Urinary bladder (tissue), 4 donors: ENCODE data around the gene NFIC. TPM values are rescaled to one million over a fixed set of nuclear protein-coding genes. Genes with fewer than 3 reads are reported as not detected.

Source experiments
- DNase-seq: peaks from one replicate; pipeline ENCODE4 v3.0.0-alpha.2; 2015; ENCODE audit errors: extremely low spot score
- H3K27ac ChIP-seq: one replicate; pipeline ENCODE4 v1.5.1; 2013; ENCODE audit warnings: low read depth, mild to moderate bottlenecking, moderate library complexity
- H3K36me3 ChIP-seq: one replicate; pipeline ENCODE4 v1.6.1; 2013; ENCODE audit warnings: mild to moderate bottlenecking, moderate library complexity; ENCODE audit not compliant: insufficient read depth
- H3K4me1 ChIP-seq: one replicate; pipeline ENCODE4 v1.6.1; 2013; ENCODE audit warnings: mild to moderate bottlenecking, moderate library complexity; ENCODE audit not compliant: insufficient read depth
- H3K4me3 ChIP-seq: one replicate; pipeline ENCODE4 v1.5.1; 2013; ENCODE audit warnings: low read depth, low read length
- WGBS: extraction: QIAGEN DNeasy Blood & Tissue Kit; methylation state at CpG from one replicate; pipeline ENCODE4 v1.1.7; 2013; 5-methylcytosine and 5-hydroxymethylcytosine counted together
- polyA plus RNA-seq: library from polyadenylated mRNA; stranded (reverse); fragments of 200-250 nt; gene quantifications from one replicate; pipeline ENCODE4 v1.2.3, GENCODE V29; 2013
- total RNA-seq: library from RNA; depleted of rRNA; stranded (reverse); fragments of >200 nt; gene quantifications from one replicate; pipeline ENCODE4 v1.2.3, GENCODE V29; 2014
- donor health status: healthy with polysubstance abuse.
- donor health status: healthy.

The NFIC gene
- total and polyA plus RNA-seq, 2 donors: 26.4 to 112 TPM

DNA sequence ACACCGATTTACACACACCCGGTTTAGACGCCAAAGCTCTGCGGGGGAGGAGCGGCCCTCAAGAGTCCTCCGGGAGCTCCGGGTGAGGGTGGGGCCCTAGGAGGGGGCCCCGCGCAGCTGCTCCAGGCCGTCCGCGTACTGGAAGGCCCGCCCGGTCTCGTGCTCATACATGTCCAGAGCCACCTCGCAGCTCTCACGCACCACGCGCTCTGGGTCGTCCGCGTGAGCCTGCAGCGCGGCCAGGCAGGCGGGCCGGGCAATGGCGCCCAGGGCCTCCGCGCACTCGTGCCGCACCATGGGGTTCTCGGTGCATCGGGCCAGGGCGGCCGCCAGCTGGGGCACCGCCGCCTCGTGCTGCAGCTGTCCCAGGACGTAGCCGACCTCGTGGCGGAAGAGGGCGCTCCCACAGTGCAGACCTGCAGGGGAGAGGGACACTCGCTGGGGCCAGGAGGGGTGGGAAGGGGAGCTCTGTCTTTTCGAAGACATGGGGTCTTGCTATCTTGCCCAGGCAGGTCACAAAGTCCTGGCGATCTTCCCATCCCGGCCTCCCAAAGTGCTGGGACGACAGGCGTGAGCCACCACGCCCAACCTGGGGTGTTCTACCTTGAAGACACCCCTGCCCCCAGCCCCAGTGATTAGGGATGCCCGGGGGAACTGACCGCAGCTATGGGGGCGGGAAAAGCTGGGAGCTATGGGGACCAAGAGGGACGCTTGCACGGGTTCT, 125.2 kb downstream of the NFIC start:
- H3K36me3 ChIP-seq: peaks cover 6% of the 10 kb centered on the region
- WGBS: 94% methylated on average over 55 of the region's 55 CpGs

DNA sequence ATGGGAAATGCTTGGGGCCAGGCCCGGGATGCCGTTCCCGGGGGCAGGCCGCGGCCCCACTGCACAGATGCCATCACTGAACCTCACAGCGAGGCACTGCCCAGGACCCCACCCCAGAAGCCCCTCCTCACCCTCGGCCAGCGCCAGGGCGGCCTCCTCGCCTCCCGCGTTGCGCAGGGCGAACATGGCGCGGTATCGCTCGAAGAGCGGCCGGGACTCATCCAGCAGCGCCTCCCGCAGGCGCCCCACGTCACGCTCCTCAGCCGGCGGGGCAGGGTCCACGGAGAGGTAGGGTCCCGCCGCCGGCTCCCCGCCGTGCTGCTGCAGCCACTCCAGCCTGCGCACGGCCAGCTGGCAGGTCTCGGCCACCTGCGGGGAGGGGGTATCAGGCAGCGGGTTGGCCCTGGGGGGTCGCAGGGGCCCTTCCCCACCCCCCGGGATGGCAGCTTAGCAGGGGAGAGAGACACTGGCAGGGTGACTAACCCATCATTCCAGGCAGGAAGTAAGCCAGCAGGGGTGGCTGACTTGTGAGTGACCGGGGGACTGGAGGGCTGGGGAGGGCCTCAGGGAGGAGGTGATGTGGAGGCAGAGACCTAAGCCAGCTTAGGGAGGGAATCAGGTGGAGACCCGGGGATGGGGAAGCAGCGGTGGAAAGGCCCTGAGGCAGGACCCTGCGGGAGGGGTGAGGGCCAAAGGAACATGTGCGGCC, 125.9 kb downstream of the NFIC start:
- no peak overlapping the region for H3K4me3 ChIP-seq
- 95% methylated on average over 45 of the region's 45 CpGs for WGBS
- no peak overlapping the region for H3K27ac ChIP-seq
- H3K4me1 ChIP-seq: no peaks in the 10 kb centered on the region
- DNase-seq: no peak
- H3K36me3 ChIP-seq: peaks cover 6% of the 10 kb centered on the region

More for the DNA sequence above, 125.2 kb downstream of the NFIC start:
- H3K27ac ChIP-seq: no peak overlapping the region
- no peaks in the 10 kb centered on the region for H3K4me1 ChIP-seq
- DNase-seq: no peak
- no peak overlapping the region for H3K4me3 ChIP-seq

DNA sequence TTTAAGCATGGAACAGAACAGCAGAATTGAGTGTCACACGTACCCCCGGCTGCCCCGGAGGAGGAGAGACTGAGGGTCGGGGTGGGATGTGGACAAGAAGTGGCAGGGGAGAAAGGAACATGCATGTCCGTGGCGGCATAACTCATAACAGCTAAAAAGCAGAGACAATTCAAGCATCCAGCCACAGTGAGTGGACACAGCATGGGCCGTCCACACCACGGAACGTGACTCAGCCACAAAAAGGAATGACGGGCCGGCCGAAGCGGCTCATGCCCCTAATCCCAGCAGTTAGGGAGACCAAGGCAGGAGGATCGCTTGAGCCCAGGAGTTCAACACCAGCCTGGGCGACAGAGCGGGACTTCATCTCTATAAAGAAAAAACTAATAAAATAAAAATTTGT, 126.5 kb downstream of the NFIC start:
- Histone ChIP-seq H3K27ac (no peak overlapping the region), H3K4me1 (no peaks in the 10 kb centered on the region), H3K4me3 (no peak overlapping the region), H3K36me3 (peaks cover 6% of the 10 kb centered on the region)
- no peak for DNase-seq
- 93% methylated on average over 16 of the region's 16 CpGs for WGBS

DNA sequence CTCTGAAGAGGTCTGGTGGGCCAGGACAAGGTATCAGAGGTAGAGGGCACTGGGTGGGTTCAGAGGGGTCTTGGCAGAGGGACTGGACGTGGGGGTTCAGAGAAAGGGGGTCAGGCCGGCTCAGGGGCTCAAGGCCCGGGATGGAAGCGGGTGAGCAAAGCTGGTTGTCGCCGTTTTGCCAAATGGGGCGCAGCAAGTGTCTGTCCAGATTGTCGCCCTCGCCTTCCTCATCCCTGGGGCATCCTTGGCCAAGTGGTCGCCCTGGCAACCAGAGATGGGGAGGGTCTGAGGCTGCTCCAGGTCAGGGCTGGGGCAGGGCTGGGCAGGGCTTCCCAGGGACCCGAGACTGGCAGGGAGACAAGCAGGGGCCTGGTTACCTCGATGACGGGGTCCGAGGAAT, 127.3 kb downstream of the NFIC start:
- Histone ChIP-seq H3K36me3 (peaks cover 6% of the 10 kb centered on the region), H3K4me1 (no peaks in the 10 kb centered on the region), H3K27ac (no peak overlapping the region), H3K4me3 (no peak overlapping the region)
- WGBS: 95% methylated on average over 14 of the region's 14 CpGs
- DNase-seq: no peak

DNA sequence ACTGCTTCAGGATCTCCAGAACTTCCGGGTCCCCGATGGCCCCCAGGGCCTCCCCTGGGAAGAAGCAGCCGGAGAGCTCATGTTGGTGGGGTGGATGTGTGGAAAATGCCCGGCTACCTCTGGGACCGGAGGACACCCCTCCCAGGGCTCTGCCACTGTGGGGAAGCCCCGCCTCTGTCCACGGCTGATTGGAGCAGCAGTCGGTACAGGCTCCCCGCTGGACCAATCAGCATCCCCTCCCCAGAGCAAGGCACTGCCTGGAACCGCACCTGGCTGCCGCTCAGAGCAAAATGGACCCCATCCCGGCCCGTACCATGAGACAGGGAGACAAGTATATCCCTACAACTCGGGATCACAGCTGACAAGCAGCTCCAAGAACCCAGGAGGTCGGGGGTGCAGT, 127.7 kb downstream of the NFIC start:
- no peak overlapping the region for H3K27ac ChIP-seq
- peaks cover 6% of the 10 kb centered on the region for H3K36me3 ChIP-seq
- no peak for DNase-seq
- no peak overlapping the region for H3K4me3 ChIP-seq
- H3K4me1 ChIP-seq: no peaks in the 10 kb centered on the region
- 80% methylated on average over 15 of the region's 15 CpGs for WGBS

DNA sequence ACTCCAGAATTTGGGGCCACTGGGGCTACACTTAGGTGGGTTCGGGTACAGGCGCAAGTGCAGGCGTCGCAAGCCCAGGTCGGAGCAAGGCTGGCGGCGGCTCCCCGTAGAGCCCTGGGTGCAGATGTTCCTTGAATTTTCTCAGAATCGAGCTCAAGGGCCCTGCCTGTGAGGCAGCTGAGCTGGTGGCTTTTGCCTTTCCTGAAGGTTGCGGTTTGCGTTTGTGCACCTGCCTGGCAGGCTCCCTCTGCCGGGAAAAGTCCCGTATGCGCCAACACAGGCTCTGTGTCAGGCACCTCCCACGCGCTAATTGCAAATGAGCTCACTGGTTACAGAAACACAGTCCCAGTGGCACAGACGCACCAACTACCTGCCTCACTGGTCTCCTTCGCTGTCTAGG, 128.2 kb downstream of the NFIC start:
- Histone ChIP-seq H3K4me1 (no peaks in the 10 kb centered on the region), H3K27ac (no peak overlapping the region), H3K36me3 (peaks cover 6% of the 10 kb centered on the region), H3K4me3 (no peak overlapping the region)
- 95% methylated on average over 18 of the region's 18 CpGs for WGBS
- DNase-seq: no peak

DNA sequence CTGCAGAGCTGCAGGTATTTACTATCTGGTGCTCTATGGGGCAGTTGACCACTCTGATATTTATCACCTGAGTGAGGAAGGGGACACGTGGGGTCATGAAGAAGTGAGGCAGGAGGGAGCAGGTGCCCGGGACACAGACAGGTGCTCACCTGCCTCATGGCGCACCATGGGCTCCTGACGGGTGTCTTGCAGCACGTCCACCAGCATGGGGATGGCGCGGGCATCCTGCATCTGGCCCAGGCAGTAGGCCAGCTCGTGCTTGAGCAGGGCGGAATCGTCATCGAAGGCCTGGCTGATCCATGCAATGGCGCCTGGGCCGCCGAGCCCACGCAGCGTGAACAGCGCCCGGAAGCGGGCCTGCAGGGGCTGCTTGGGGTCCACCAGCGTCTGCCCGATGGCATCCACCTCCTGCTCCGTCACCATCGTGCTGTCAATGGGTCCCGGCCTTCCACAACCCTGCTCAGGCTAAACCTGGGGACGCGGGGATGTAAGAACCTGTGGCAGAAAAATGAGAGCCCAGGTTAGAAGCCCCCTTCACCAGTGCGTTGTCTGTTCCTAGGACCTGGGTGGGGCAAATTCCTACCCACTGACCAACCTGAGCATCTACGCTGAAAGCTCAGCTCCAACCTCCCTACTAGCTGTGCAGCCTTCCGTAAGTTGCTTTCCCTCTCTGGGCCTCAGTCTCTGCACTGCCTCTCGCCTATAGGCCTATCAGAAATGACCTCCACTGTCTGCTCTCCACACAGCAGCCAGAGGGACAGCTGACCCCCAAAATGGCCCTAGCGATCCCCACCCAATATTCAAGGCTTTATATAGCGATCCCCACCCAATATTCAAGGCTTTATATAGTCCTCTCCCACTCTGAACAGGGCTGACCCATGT, 130.2 kb downstream of the NFIC start:
- Histone ChIP-seq H3K27ac (no peak overlapping the region), H3K4me3 (no peak overlapping the region), H3K4me1 (no peaks in the 10 kb centered on the region), H3K36me3 (peaks cover 2% of the 10 kb centered on the region)
- no peak for DNase-seq
- 96% methylated on average over 32 of the region's 32 CpGs for WGBS

DNA sequence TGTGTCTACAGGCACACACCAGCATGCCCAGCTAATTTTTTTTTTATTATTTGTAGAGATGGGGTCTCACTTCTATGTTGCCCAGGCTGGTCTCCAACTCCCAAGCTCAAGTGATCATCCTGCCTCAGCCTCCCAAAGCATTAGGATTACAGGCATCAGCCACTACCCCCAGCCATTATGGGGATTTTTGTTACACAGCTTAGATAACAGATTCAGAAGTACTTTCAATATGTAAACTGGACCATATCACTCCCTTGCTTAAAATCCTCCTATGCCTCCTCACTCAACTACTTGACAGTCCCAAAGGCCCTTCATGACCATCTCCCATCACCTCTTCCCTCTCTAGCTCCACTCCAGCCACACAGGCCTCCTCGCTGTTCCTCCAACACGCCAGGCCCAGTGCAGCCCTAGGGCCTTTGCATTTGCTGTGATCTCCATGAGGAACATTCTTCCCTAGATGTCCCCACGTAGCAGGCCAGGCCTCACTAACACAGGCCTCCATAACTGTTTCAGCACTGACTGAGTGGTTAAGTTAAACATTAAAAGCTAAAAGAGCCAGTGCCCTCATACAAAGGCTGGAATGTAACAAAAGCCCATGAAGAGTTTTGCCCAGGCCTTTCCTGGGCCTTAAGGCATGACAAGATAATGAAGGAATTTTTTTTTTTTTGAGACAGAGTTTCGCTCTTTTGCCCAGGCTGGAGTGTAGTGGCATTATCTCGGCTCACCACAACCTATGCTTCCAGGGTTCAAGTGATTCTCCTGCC, 131.6 kb downstream of the NFIC start:
- Histone ChIP-seq H3K36me3 (peaks cover 2% of the 10 kb centered on the region), H3K4me1 (no peaks in the 10 kb centered on the region), H3K4me3 (no peak overlapping the region), H3K27ac (no peak overlapping the region)
- 97% methylated on average over 5 of the region's 5 CpGs for WGBS
- DNase-seq: no peak

DNA sequence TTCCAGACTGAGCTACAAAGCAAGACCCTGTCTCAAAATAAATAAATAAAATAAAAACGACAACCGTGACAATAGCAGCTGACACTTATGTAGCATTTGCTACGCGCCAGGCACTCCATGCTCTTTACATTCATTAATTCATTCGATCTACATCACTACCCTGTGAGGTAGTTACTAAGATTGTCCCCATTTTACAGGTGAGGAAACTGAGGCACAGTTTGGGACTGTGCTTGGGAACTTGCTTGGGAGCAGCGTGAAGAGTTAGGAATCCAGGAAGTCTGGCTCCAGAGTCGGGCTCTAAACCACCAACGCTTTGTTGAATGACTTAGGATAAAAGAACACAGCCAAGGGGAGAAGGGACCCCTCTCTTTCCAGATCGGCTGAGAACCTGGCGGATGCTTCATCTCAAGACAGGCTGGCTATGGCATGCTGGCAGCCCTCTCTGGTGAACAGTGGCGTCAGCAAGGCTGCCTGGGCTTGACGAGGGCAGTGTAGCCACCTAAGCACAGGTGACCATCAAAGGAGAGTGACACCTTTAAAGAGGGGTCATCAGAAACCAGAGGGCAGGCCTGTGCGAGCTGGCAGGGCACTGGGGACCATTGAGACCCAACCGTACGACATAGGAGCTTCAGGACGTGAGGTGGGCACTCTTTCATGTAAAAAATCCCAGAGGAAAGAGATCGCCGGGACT, 133.5 kb downstream of the NFIC start:
- no peak for DNase-seq
- peaks cover 2% of the 10 kb centered on the region for H3K36me3 ChIP-seq
- no peaks in the 10 kb centered on the region for H3K4me1 ChIP-seq
- 25% methylated on average over 18 of the region's 18 CpGs for WGBS
- peak overlapping the region; percentile 85 for H3K27ac ChIP-seq
- peak overlapping the region; percentile 83 for H3K4me3 ChIP-seq

DNA sequence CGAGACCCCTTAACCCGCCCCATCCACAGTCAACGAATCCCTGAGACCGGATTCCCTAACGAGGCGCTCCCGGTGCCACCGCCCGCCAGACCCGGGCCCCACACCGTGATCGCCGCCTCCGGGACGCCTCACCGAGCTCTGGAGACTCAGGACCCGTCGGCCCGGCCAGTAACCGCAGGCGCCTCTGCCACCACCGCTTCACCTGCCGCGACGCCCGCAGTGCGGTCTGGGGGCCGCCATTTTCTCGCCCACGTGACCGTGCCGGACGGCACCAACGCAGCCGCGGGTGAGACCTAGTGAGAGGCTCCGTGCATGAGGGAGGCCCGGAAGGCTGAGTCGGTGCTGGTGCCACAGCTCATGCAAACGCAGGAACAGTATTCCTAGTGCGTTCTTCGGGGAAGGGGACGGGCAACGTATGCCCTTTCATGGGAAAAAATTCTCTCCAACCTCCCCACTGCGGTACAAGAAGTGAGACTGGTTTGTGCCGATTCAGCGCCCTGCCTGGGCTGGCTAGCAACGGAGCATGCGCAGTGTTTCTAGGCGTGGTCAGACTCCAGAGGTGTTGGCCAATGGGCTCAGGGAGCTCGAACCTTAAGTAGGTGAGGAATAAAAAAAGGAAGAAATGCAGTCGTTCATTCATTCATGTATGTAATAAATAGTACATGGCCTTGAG, 134.2 kb downstream of the NFIC start, which contains the start of gene DOHH:
TSS of gene DOHH (minus strand) at position 246 of the 673 bp plus-strand sequence. CDS start 3,860 bp downstream, outside the sequence.
- peak; percentile 94 for DNase-seq
- H3K27ac ChIP-seq: peak within 1 kb of the TSS; percentile 85
- under 1% methylated on average over 52 of the region's 52 CpGs for WGBS

DNA sequence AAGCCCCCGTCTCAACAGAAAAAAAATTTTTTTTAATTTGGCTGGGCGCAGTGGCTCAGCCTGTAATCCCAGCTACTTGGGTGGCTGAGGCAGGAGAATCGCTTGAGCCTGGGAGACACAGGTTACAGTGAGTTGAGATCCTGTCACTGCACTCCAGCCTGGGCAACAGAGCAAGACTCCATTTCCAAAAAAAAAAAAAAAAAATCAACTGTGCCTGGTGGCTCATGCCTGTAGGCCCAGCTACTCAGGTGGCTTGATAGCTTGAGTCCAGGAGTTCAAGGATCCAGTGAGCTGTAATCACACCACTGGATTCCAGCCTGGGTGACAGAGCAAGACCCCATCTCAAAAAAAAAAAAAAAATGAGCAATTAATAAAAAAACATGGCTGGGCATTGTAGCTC, 135.4 kb downstream of the NFIC start:
- 93% methylated on average over 3 of the region's 3 CpGs for WGBS
- no peak for DNase-seq
- Histone ChIP-seq H3K36me3 (no peaks in the 10 kb centered on the region), H3K4me1 (no peaks in the 10 kb centered on the region), H3K27ac (no peak overlapping the region), H3K4me3 (no peak overlapping the region)

More for the DNA sequence above, 134.2 kb downstream of the NFIC start, which contains the start of gene DOHH:
- no peaks in the 10 kb centered on the region for H3K4me1 ChIP-seq
- H3K36me3 ChIP-seq: peaks cover 2% of the 10 kb centered on the region
- peak within 1 kb of the TSS; percentile 83 for H3K4me3 ChIP-seq

DNA sequence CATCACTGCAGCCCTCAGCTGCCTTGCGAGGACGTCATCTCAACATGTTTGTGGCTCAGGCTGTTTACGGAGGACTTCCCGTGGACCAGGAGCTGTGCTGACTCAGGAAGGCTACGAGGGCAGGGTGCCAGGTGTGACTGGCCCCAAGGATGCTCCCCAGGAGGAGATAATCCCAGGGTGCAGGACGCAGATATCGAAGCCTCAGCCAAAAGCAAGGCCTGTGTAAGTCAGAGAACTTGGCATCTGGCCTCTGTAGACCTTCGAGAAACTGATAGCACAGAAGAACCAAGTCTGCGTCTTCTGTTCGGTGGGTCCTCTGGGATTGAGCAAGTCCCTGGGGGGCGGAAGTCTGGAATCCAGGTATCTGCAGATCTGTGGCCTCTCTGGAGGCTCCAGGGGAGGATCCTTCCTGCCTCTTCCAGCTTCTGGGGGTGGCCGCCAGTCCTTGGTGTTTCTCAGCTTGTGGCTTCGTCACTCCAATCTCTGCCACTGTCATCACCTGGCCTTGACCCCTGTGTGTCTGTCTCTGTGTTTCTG, 136.7 kb downstream of the NFIC start:
- Histone ChIP-seq H3K36me3 (no peaks in the 10 kb centered on the region), H3K4me1 (no peaks in the 10 kb centered on the region), H3K4me3 (no peak overlapping the region), H3K27ac (no peak overlapping the region)
- DNase-seq: no peak
- 68% methylated on average over 13 of the region's 13 CpGs for WGBS
